IMR-90 (cell line): ENCODE results near the gene SYNE1. TPM values are rescaled to one million over a fixed set of nuclear protein-coding genes. Genes with fewer than 3 reads are reported as not detected.

ENCODE experiments used
- ATAC-seq: fragments of 200-7000 bp; cut with Tn5 transposase; 2 replicates; pipeline ENCODE4 v1.9.1; 2020; ENCODE audit warnings: low read depth, mild to moderate bottlenecking, moderate library complexity
- BruUV-seq: library from RNA; stranded (reverse); fragments of 400-500 nt; replicated peaks from 2 replicates; lab custom pipeline; 2021; lab: Mats Ljungman, UMichigan
- CTCF ChIA-PET: fragments of 300-600 bp; formaldehyde crosslinking; extraction: SDS; loops from one replicate; lab custom pipeline; 2021; ENCODE audit warnings: antibody characterized with exemption; lab: Yijun Ruan, JAX
- POLR2A ChIA-PET: fragments of 300-600 bp; sonication (Branson Sonifier 250); formaldehyde crosslinking; loops from one replicate; lab custom pipeline; 2022; ENCODE audit warnings: antibody characterized with exemption; ENCODE audit not compliant: unreplicated experiment; lab: Charles Lee
- DNase-seq: peaks from one replicate; pipeline ENCODE4 v3.0.0; 2013
- H2AFZ ChIP-seq: replicated peaks from 2 replicates; pipeline ENCODE3; 2013; ENCODE audit warnings: low read length, mild to moderate bottlenecking; ENCODE audit not compliant: poor library complexity
- H2AK5ac ChIP-seq: 2 replicates; pipeline ENCODE4 v1.6.1; 2013; ENCODE audit warnings: low read depth, low read length, inconsistent platforms
- H2AK9ac ChIP-seq: replicated peaks from 2 replicates; pipeline ENCODE3; 2013; ENCODE audit warnings: mild to moderate bottlenecking, low read depth, low read length, moderate library complexity; ENCODE audit not compliant: poor library complexity
- H2BK120ac ChIP-seq: 2 replicates; pipeline ENCODE4 v1.6.1; 2013; ENCODE audit warnings: low read depth, low read length, inconsistent platforms
- H2BK15ac ChIP-seq: 3 replicates; pipeline ENCODE4 v1.6.1; 2013; ENCODE audit warnings: low read depth, low read length, inconsistent platforms
- H2BK20ac ChIP-seq: 2 replicates; pipeline ENCODE4 v1.6.1; 2013; ENCODE audit warnings: low read depth, mild to moderate bottlenecking, inconsistent platforms, low read length, moderate library complexity
- H2BK5ac ChIP-seq: 2 replicates; pipeline ENCODE4 v1.6.1; 2013; ENCODE audit warnings: mild to moderate bottlenecking, low read depth, low read length, inconsistent platforms; ENCODE audit not compliant: poor library complexity, severe bottlenecking
- H3K14ac ChIP-seq: replicated peaks from 2 replicates; pipeline ENCODE4 v1.6.1; 2013; ENCODE audit warnings: low read depth, low read length, inconsistent platforms
- H3K18ac ChIP-seq: 2 replicates; pipeline ENCODE4 v1.6.1; 2013; ENCODE audit warnings: low read depth, low read length, control low read depth
- H3K23ac ChIP-seq: 2 replicates; pipeline ENCODE4 v1.6.1; 2013; ENCODE audit warnings: low read depth, low read length, inconsistent platforms
- H3K27ac ChIP-seq: 2 replicates; pipeline ENCODE4 v1.5.1; 2013; ENCODE audit warnings: mild to moderate bottlenecking, control low read depth, low read length; ENCODE audit not compliant: insufficient read depth
- H3K27me3 ChIP-seq: 2 replicates; pipeline ENCODE4 v1.6.1; 2013; ENCODE audit warnings: low read length; ENCODE audit not compliant: control insufficient read depth, insufficient read depth
- H3K36me3 ChIP-seq: 2 replicates; pipeline ENCODE4 v1.6.1; 2013; ENCODE audit warnings: low read length, mixed read lengths; ENCODE audit not compliant: control insufficient read depth, insufficient read depth
- H3K4ac ChIP-seq: 2 replicates; pipeline ENCODE4 v1.6.1; 2013; ENCODE audit warnings: low read depth, low read length, inconsistent platforms
- H3K4me1 ChIP-seq: 2 replicates; pipeline ENCODE4 v1.6.1; 2013; ENCODE audit warnings: low read length, mixed read lengths; ENCODE audit not compliant: control insufficient read depth, insufficient read depth
- H3K4me2 ChIP-seq: 2 replicates; pipeline ENCODE4 v1.6.1; 2013; ENCODE audit warnings: low read depth, mild to moderate bottlenecking, control low read depth, low read length, moderate library complexity
- H3K4me3 ChIP-seq: 2 replicates; pipeline ENCODE4 v1.5.1; 2013; ENCODE audit warnings: low read depth, mild to moderate bottlenecking, control low read depth, low read length, moderate library complexity; ENCODE audit not compliant: insufficient read depth
- H3K56ac ChIP-seq: 2 replicates; pipeline ENCODE4 v1.6.1; 2013; ENCODE audit warnings: low read length, inconsistent platforms; ENCODE audit not compliant: insufficient read depth; ENCODE audit errors: extremely low read depth
- H3K79me1 ChIP-seq, 2 experiments: 2 replicates each; pipeline ENCODE4 v1.6.1; 2013; ENCODE audit warnings: low read length in 2 of 2, inconsistent platforms in 1 of 2, low read depth in 1 of 2
- H3K9ac ChIP-seq: 2 replicates; pipeline ENCODE4 v1.6.1; 2013; ENCODE audit warnings: low read depth, low read length, control low read depth
- H3K9me1 ChIP-seq: 2 replicates; pipeline ENCODE4 v1.6.1; 2013; ENCODE audit warnings: low read length, inconsistent platforms; ENCODE audit not compliant: insufficient read depth
- H3K9me3 ChIP-seq: 2 replicates; pipeline ENCODE4 v1.6.1; 2013; ENCODE audit warnings: low read length; ENCODE audit not compliant: control insufficient read depth, insufficient read depth
- H4K20me1 ChIP-seq: 2 replicates; pipeline ENCODE4 v1.6.1; 2013; ENCODE audit warnings: low read length, inconsistent platforms; ENCODE audit not compliant: insufficient read depth
- H4K5ac ChIP-seq: 2 replicates; pipeline ENCODE4 v1.6.1; 2013; ENCODE audit warnings: mild to moderate bottlenecking, low read depth, low read length, control low read depth
- H4K8ac ChIP-seq, 2 experiments: 2 replicates each; pipeline ENCODE4 v1.6.1; 2013; ENCODE audit warnings: low read depth in 2 of 2, low read length in 2 of 2, control low read depth in 1 of 2, inconsistent platforms in 1 of 2
- H4K91ac ChIP-seq: 2 replicates; pipeline ENCODE4 v1.6.1; 2013; ENCODE audit warnings: low read depth, low read length, inconsistent platforms; ENCODE audit not compliant: insufficient read depth
- BHLHE40 ChIP-seq: fragments of 150-350 bp; IDR thresholded peaks from 2 replicates; pipeline ENCODE4 v1.6.1; 2016; ENCODE audit warnings: mild to moderate bottlenecking, low read depth, low read length
- CHD1 ChIP-seq: IDR thresholded peaks from 2 replicates; pipeline ENCODE4 v1.6.1; 2012; ENCODE audit warnings: low read depth, low read length, improper control_type of control experiment
- CTCF ChIP-seq: conservative IDR thresholded peaks from 2 replicates; pipeline ENCODE4 v1.5.1; 2012; ENCODE audit warnings: mild to moderate bottlenecking, low read depth, low read length, improper control_type of control experiment
- MAZ ChIP-seq: IDR thresholded peaks from 2 replicates; pipeline ENCODE4 v1.6.1; 2012; ENCODE audit warnings: low read depth, mild to moderate bottlenecking, low read length, improper control_type of control experiment, moderate library complexity, borderline replicate concordance
- RCOR1 ChIP-seq: IDR thresholded peaks from 2 replicates; pipeline ENCODE4 v1.6.1; 2012; ENCODE audit warnings: mild to moderate bottlenecking, low read length, improper control_type of control experiment; ENCODE audit not compliant: insufficient replicate concordance
- WGBS, 2 experiments: methylation state at CpG; one replicate each; pipeline versions ENCODE4 v1.1.5 to v1.1.7; 2013; ENCODE audit warnings: missing lambda C conversion rate in 2 of 2; ENCODE audit not compliant: insufficient read length in 1 of 2; ENCODE audit errors: extremely low coverage in 2 of 2; 5-methylcytosine and 5-hydroxymethylcytosine counted together
- dilution Hi-C: fragments of 300-500 bp; cut with HindIII; formaldehyde crosslinking; loops from one replicate; pipeline ENCODE4 v1.14.3; 2018; ENCODE audit warnings: low sequenced_read_pairs; ENCODE audit not compliant: unreplicated experiment
- in situ Hi-C: fragments of 300-500 bp; cut with MboI; formaldehyde crosslinking; loops from 3 replicates; pipeline ENCODE4 v1.14.3; 2019; ENCODE audit warnings: low sequenced_read_pairs, inconsistent platforms, mixed read lengths
- intact Hi-C: fragments of 100-400 bp; cut with micrococcal nuclease; formaldehyde crosslinking; loops from 2 replicates; pipeline ENCODE4 v1.10.0; 2022
- polyA plus RNA-seq, 3 experiments: library from polyadenylated mRNA; depleted of rRNA; stranded (reverse); fragments of >200 nt; gene quantifications; 2 replicates each; pipeline ENCODE4 v1.2.3, GENCODE V29; 2012; ENCODE audit warnings: low replicate concordance in 1 of 3
- total RNA-seq: library from RNA; depleted of rRNA; stranded (reverse); fragments of >200 nt; gene quantifications from 2 replicates; pipeline ENCODE4 v1.2.3, GENCODE V29; 2012
- TF ChIP-seq, protein P1 (sequence below): fragments of 150-350 bp; IDR thresholded peaks from 2 replicates; pipeline ENCODE4 v1.6.1; 2016; ENCODE audit warnings: low read depth, mild to moderate bottlenecking, low read length, moderate library complexity, borderline replicate concordance
- TF ChIP-seq, protein P2 (sequence below): fragments of 150-350 bp; IDR thresholded peaks from 2 replicates; pipeline ENCODE4 v1.6.1; 2017; ENCODE audit warnings: mild to moderate bottlenecking, antibody characterized with exemption, low read length, low read depth

Gene SYNE1
- total and polyA plus RNA-seq, 2 of the 4 experiments (the other 2 are of a cell fraction): 34.1 to 159 TPM

GRCh38 chr6:152583888-152584287 is 53.3 kb downstream of the SYNE1 start:
- Histone ChIP-seq H4K8ac (no peak overlapping the region), H3K18ac (no peak overlapping the region), H3K4me2 (no peak overlapping the region), H2BK120ac (no peak overlapping the region), H3K9me1 (no peaks in the 10 kb centered on the region), H3K4me3 (no peak overlapping the region), H3K36me3 (no peaks in the 10 kb centered on the region), H3K4me1 (no peaks in the 10 kb centered on the region), H3K56ac (no peak overlapping the region), H2BK20ac (no peak overlapping the region), H4K20me1 (no peaks in the 10 kb centered on the region), H2AK5ac (no peak overlapping the region), H2BK5ac (no peak overlapping the region), H3K27me3 (no peaks in the 10 kb centered on the region), H2BK15ac (no peak overlapping the region), H3K14ac (no peak overlapping the region), H2AFZ (no peak overlapping the region), H3K4ac (no peak overlapping the region), H3K79me1 (peaks cover 0 to 12% of the 10 kb centered on the region in 2 experiments; a peak in 2 of 4 replicates), H3K23ac (no peak overlapping the region), H3K9me3 (no peaks in the 10 kb centered on the region), H4K91ac (no peak overlapping the region), H3K9ac (no peak overlapping the region), H2AK9ac (no peak overlapping the region), H4K5ac (no peak overlapping the region), H3K27ac (no peak overlapping the region)
- no peak for TF ChIP-seq CHD1
- TF ChIP-seq, protein P1, sequence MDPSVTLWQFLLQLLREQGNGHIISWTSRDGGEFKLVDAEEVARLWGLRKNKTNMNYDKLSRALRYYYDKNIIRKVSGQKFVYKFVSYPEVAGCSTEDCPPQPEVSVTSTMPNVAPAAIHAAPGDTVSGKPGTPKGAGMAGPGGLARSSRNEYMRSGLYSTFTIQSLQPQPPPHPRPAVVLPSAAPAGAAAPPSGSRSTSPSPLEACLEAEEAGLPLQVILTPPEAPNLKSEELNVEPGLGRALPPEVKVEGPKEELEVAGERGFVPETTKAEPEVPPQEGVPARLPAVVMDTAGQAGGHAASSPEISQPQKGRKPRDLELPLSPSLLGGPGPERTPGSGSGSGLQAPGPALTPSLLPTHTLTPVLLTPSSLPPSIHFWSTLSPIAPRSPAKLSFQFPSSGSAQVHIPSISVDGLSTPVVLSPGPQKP: no peak
- no peak for TF ChIP-seq CTCF
- no peak for TF ChIP-seq MAZ
- no peak for TF ChIP-seq BHLHE40
- TF ChIP-seq RCOR1: no peak
- TF ChIP-seq, protein P2, sequence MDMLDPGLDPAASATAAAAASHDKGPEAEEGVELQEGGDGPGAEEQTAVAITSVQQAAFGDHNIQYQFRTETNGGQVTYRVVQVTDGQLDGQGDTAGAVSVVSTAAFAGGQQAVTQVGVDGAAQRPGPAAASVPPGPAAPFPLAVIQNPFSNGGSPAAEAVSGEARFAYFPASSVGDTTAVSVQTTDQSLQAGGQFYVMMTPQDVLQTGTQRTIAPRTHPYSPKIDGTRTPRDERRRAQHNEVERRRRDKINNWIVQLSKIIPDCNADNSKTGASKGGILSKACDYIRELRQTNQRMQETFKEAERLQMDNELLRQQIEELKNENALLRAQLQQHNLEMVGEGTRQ: no peak
- DNase-seq (no peak), ATAC-seq (no peak)
- in situ Hi-C loops (no loop called here), intact Hi-C loops (loop anchor here (5.0 kb wide), 1 partner anchor 38 kb away; no protein-coding TSS in a partner anchor), dilution Hi-C loops (no loop called here)
- BruUV-seq: no TSS peak
- WGBS, 2 experiments: no CpG with 5 or more reads among the region's 3 CpGs
- ChIA-PET CTCF (no interaction called here), POLR2A (no interaction called here)
